CD4-positive, alpha-beta T cell treated with Interleukin-15 for 1 hour (primary cell): ENCODE results near the gene AR.
"Not testable (repeated sequence)": the region's sequence is repeated elsewhere in the genome, so short reads cannot be mapped to it uniquely, and the experiment has no call there.

ENCODE experiments used
- DNase-seq: peaks from one replicate; pipeline ENCODE4 v3.0.0-alpha.2; 2020

AR gene

DNA sequence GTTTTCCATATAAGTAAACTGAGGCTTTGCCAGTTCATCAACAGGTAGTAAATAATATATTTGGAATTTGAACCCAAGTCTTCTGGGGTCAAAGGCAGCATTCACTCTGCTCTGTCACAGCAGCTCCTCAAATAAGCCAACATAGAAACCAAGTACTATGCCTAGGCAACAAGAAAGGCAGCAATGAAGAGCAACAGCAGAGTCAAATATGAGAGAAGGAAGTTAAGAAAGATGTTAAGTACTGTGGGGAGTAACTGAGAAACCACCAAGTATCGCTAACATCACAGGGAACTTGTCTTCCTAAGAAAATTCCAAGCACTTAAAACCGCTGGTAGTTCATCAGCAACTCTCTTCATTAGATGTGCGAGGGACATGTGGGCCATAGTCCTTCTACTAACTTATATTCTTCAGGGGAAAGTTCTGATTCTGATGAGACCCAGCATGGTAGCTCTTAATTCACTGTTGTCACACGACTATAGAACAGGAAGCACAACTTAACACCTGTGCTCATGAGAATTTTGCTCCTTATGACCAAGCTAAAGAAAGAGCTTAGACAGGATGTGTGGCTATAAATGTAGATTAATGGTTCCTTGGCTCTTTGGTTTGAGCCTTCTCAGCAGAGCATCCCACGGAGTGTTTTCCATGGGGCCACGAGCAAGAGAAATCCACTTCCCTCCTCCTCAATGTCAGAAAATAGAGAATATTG lies 107.8 kb downstream of the AR start:
- no peak for DNase-seq

DNA sequence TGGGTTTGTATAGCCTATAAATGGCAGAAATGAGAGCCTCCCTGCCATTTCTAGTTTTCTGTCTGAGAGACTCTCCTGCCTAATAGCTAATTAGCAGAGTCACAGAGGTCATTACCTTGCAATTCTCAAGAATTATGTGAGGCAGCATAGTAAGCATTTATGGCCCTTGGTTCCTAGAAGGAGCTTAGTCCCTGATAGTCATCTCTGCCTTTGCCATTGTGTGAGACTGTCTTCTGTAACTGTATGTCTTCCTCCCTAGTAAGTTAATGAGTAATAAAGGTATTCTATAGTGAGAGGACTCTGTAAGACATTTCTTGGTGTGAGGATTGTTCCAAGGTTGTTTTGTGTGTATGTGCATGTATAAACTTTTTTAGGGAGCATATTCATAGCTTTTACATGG lies 108.7 kb downstream of the AR start:
- DNase-seq: no peak

- no peak for DNase-seq
Measured at GRCh38 chrX:67654301-67654700, 110.5 kb downstream of the AR start.

- DNase-seq: no peak
Measured at GRCh38 chrX:67665583-67665982, 121.8 kb downstream of the AR start.

DNA sequence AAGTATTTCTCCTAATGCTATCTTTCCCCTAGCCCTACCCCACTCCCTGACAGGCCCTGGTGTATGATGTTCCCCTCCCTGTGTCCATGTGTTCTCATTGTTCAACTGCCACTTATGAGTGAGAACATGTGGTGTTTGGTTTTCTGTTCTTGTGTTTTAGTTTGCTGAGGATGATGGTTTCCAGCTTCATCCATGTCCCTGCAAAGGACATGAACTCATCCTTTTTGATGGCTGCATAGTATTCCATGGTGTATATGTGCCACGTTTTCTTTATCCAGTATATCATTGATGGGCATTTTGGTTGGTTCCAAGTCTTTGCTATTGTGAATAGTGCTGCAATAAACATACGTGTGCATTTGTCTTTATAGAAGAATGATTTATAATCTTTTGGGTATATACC lies 126.9 kb downstream of the AR start:
- DNase-seq: not testable (repeated sequence)

DNA sequence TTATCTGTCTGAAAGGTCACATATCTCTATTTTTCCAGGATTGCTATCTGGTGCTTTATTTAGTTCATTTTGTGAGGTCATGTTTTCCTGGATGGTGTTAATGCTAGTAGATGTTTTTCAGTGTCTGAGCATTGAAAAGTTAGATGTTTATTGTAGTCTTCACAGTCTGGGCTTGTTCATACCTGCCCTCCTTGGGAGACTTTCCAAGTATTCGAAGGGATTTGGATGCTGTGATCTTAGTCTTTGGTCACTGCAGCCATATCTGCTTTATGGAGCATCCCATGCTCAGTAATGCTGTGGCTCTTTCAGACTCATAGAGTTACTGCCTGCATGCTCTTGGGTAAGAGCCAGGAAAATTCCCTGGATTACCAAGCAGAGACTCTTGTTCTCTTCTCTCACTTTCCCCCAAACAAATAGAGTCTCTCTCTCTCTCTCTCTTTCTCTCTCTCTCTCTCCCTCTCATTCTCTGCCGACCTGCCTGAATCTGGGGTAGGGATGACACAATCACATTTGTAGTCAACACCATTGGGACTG lies 130.0 kb downstream of the AR start:
- DNase-seq: no peak

DNA sequence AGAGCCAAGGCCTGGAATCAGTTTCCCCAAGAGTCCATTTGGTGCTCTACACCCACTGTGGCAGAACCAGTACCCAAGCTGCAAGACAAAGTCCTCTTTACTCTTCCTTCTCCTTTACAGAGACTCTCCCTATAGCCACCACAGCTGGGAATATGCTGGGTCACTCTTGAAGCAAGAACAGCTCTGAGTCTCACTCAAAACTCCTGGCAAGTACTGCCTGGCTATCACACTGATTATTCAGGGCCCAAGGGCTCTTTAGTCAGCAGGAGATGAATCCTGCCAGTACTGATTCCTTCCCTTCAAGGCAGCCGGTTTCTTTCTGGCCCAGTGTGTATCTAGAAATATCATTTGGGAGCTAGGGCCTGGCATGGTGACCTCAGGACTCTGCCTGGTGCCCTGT lies 130.9 kb downstream of the AR start:
- no peak for DNase-seq

- DNase-seq: no peak
Measured at GRCh38 chrX:67684136-67684535, 140.3 kb downstream of the AR start.

DNA sequence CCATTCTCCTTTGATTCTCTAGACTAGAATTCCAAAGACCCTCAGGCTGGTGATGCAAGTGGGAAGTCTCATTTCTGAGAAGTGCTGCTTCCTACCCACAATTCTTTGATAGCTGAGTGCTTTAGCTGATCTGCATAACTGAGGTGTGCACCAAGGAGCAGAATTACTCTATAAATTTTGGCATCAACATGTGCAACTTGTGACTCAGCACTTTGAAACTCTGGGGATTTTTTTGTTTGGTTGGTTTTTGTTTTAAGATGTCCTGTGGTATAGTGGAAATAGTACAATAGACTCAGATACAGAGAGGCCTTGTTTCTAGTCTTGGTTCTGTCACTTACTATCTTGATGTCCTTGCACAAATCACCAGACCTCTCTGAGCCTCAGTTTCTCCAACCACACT lies 148.4 kb downstream of the AR start:
- DNase-seq: no peak

DNA sequence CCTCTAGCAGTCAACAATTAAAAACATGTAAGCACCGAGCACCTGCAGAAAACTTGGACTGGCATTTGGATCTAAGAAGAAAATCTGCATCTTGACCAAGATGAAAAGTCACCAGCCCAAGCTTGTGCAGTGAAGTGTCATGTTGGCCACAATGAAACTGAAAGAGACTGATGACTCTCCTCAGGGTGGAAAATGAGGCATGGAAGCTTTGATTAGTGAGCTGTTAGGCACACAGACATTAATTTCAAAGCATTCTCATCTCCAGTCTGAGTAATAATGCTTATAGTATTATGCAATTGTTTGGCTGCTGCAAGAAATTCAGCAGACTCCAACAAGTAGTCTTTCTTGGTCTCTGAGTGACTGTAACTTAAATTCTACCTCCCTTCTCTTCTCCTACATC lies 150.1 kb downstream of the AR start:
- DNase-seq: no peak

DNA sequence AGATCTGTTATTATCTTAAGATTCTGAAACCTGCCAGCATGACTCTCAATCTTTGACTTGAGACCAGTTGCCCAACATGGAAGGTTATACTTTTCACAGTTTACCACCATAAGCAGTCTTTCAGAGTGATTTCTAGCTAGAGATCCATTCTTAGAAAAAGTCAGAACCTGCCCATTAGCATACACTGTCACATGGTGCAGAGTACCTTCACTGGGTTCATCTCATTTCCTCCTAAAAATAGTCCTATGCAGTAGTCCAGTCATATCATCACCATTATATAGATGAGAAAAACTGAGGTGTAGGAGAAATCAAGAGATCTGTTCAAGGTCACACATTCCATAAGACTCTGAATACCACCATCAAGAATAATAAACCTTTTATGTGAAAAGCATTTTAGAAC lies 153.6 kb downstream of the AR start:
- DNase-seq: no peak

DNA sequence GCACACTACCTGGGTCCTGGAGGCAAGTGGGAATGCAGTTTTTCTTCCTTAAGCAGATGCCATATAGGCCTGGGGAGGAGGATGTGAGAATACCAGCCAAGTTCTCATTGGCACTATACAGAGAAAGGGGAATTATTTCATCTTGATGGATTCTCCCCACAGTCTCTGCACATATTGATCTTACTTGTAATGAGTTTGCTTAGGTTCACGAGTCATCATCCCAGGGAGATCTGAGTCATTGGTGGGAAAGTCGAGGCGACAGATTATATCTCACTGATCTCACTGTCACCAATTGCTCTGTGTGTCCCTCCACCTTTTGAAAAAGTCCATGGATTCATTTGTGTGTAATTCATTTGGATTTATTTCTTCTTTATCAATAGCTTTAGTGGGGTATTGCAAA lies 156.8 kb downstream of the AR start:
- DNase-seq: no peak

DNA sequence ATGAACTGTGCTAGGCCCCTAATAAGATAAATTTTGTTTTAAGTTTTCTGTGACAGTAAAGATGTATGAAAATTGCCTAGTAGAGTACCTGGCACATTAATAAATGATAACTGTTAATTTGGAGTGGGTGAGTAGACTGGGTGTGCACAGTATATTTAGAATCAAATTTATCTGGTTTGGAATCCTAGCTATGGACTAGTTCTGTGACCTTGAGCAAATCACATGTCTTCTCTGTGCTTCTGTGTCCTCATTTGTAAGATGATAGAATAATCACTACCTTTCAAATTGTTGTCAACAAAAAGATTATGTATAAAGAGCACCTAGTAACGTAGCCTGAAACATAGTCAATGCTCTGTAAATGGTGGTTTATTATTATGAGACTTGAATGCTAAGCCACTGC lies 170.2 kb downstream of the AR start:
- no peak for DNase-seq

DNA sequence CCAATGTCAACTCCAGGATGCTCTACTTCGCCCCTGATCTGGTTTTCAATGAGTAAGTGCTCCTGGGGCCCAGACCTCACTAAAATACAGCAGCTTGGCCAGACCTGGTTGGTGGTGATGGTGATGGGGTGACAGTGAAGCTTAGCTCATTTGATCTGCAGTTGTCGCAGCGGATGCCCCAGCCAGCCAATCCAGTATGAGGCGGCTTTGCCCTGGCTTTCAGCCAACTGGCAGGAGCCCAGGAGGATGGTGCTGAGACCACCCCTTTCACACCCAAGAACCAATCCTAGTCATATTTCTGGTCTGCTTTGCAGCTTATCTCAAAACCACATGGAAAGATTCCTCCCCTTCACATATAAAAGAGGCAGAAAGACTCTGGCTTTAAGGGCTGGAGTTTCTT lies 173.8 kb downstream of the AR start:
- no peak for DNase-seq

DNA sequence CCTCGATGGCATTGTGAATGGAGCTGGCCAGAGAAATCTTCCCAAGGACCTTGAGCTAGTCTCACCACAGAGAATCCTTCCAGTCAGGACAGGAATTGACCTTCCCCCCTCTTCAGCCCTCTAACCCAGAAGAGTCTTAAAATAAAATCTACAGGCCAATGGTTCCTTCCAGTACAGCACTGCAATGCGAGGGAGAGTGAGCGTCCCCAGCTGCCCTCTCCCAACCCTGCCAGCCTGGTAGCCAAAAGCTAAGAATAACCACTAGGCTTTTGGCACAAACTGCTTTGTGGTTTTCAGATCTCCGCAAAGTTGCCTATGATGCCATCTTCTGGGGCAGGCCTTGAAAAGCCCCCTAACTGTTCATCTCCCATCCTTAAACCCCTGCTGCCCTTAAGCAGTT lies 175.1 kb downstream of the AR start:
- DNase-seq: no peak

GRCh38 chrX:67720344-67720743 lies 176.5 kb downstream of the AR start:
- DNase-seq: no peak

- no peak for DNase-seq
Measured at GRCh38 chrX:67721321-67721720, 177.5 kb downstream of the AR start.

GRCh38 chrX:67723580-67724351 lies 179.9 kb downstream of the AR start:
- DNase-seq: no peak

- no peak for DNase-seq
Measured at GRCh38 chrX:67724359-67725110, 180.7 kb downstream of the AR start.

DNA sequence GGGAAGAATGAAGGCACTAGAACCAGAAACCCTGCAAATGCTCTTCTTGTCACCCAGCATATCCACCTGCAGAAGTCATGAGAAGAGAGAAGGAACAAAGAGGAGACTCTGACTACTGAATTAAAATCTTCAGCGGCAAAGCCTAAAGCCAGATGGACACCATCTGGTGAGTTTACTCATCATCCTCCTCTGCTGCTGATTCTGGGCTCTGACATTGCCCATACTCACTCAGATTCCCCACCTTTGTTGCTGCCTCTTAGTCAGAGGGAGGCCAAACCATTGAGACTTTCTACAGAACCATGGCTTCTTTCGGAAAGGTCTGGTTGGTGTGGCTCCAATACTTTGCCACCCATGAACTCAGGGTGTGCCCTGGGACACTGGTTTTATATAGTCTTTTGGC lies 181.7 kb downstream of the AR start:
- DNase-seq: no peak

DNA sequence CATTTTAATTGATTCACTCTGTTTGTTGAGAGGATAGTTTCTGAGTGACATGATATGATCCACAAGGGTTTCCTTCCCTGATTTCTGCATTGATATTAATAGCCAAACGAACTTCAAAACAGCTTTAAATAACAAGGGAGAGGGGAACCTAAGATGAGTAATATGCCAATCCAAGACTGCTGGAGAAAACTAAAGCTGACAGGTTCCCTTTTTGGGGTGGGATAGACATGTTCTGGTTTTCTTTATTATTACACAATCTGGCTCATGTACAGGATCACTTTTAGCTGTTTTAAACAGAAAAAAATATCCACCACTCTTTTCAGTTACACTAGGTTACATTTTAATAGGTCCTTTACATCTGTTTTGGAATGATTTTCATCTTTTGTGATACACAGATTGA lies 182.2 kb downstream of the AR start:
- no peak for DNase-seq

DNA sequence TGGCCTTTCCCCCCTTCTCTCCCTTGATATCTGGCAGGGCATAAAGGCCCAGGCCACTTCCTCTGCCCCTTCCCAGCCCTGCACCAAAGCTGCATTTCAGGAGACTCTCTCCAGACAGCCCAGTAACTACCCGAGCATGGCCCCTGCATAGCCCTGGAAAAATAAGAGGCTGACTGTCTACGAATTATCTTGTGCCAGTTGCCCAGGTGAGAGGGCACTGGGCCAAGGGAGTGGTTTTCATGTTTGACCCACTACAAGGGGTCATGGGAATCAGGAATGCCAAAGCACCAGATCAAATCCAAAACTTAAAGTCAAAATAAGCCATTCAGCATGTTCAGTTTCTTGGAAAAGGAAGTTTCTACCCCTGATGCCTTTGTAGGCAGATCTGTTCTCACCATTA lies 183.8 kb downstream of the AR start:
- no peak for DNase-seq

GRCh38 chrX:67730296-67730695 lies 186.5 kb downstream of the AR start:
- DNase-seq: no peak

GRCh38 chrX:67731061-67731460 lies 187.2 kb downstream of the AR start:
- DNase-seq: no peak
